Fibroblast of pulmonary artery (primary cell): ENCODE measurements around the gene IGFBP4.

ENCODE experiments used
- DNase-seq: peaks from one replicate; pipeline ENCODE4 v3.0.0-alpha.2; 2010; ENCODE audit warnings: low read depth
- H3K4me3 ChIP-seq: replicated peaks from 2 replicates; pipeline ENCODE4 v1.5.1; 2011; ENCODE audit warnings: low read depth, mild to moderate bottlenecking, control low read depth, low read length, moderate library complexity
- CTCF ChIP-seq: IDR thresholded peaks from 2 replicates; pipeline ENCODE4 v1.5.1; 2011; ENCODE audit warnings: mild to moderate bottlenecking, control low read depth, low read length, inconsistent platforms; ENCODE audit errors: missing control alignments

Gene IGFBP4

DNA sequence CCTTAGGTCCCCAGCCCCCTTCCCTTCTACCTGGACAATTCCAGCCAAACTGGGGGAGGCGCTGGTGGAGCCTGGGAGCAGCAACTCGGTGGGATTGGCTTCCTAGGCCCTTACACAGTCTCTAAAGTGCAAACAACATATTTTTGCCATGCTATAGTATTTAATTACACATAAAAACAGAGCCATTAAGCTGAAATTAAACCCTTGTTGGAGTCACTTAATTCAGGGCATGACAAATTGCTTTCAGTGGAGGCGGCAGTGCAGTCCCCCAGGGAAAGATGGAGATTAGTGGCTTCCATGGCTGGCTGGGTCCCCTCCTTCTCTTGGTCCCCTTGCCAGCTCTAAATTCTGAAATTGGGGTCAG, 17.3 kb downstream of the IGFBP4 start:
- no peak for TF ChIP-seq CTCF
- DNase-seq = no peak
- no peak overlapping the region for H3K4me3 ChIP-seq

- no peak for TF ChIP-seq CTCF
- H3K4me3 ChIP-seq = no peak overlapping the region
- DNase-seq = no peak
Measured at GRCh38 chr17:40460968-40461731, 17.9 kb downstream of the IGFBP4 start.

- H3K4me3 ChIP-seq = no peak overlapping the region
- no peak for DNase-seq
- no peak for TF ChIP-seq CTCF
Measured at GRCh38 chr17:40461732-40462342, 18.6 kb downstream of the IGFBP4 start.

- no peak overlapping the region for H3K4me3 ChIP-seq
- TF ChIP-seq CTCF = no peak
- peak; percentile 36 for DNase-seq
Measured at GRCh38 chr17:40462343-40463121, 19.3 kb downstream of the IGFBP4 start.

GRCh38 chr17:40463122-40463550, 19.9 kb downstream of the IGFBP4 start:
- no peak for TF ChIP-seq CTCF
- DNase-seq = no peak
- no peak overlapping the region for H3K4me3 ChIP-seq

DNA sequence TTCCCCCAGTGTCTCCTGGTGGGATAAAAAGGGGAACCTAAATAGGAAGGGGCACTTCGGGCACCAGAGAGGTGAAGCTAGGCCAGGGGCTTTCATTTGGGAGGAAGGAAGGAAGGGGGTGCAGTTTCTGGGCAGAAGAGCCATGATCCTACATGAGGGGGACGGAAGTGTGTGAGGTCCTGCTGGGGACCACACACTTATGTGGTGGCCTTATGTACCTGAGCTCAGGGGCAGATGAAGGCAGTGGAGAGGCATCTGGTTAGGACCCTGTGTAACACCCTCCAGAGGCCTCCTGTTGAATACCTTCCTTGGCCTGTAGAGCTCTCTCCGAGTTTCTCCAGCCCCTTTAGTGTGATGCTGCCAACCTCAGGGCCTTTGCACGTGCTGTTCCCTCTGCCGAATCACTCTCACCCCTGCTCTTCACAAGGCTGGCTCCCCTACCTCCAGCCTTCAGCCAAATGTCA, 21.2 kb downstream of the IGFBP4 start:
- DNase-seq = no peak
- TF ChIP-seq CTCF = no peak

More for the DNA sequence above, 21.2 kb downstream of the IGFBP4 start:
- no peak overlapping the region for H3K4me3 ChIP-seq
